Activated T-cell treated with anti-CD3 and anti-CD28 coated beads, Interleukin-2, amount 50 U/mL, for 24 hours (primary cell): ENCODE results near the gene ROBO2.

Source experiments
- DNase-seq: peaks from one replicate; pipeline ENCODE4 v3.0.0-alpha.2; 2020
- H3K27ac Mint-ChIP-seq: 2 replicates; pipeline ENCODE4 v1.8.0; 2020; ENCODE audit warnings: mild to moderate bottlenecking, mixed read lengths
- H3K27me3 Mint-ChIP-seq: 2 replicates; pipeline ENCODE4 v1.8.0; 2020; ENCODE audit warnings: mixed read lengths
- H3K36me3 Mint-ChIP-seq: 2 replicates; pipeline ENCODE4 v1.8.0; 2020; ENCODE audit warnings: low read depth, mixed read lengths
- H3K4me1 Mint-ChIP-seq: 2 replicates; pipeline ENCODE4 v1.8.0; 2020; ENCODE audit warnings: low read depth, mixed read lengths
- H3K4me3 Mint-ChIP-seq: 2 replicates; pipeline ENCODE4 v1.8.0; 2020; ENCODE audit warnings: mild to moderate bottlenecking, moderate library complexity, mixed read lengths
- H3K9me3 Mint-ChIP-seq: 2 replicates; pipeline ENCODE4 v1.8.0; 2020; ENCODE audit warnings: mixed read lengths

Gene ROBO2

GRCh38 chr3:77071364-77071763 lies 31.5 kb downstream of the ROBO2 start:
- Mint-ChIP-seq H3K36me3 (no peaks in the 10 kb centered on the region), H3K4me3 (no peak overlapping the region), H3K9me3 (peaks cover 3% of the 10 kb centered on the region)

GRCh38 chr3:77071809-77072208 lies 31.9 kb downstream of the ROBO2 start:
- no peaks in the 10 kb centered on the region for H3K36me3 Mint-ChIP-seq
- H3K4me1 Mint-ChIP-seq = no peaks in the 10 kb centered on the region
- peaks cover 3% of the 10 kb centered on the region for H3K9me3 Mint-ChIP-seq
- no peak for DNase-seq
- no peak overlapping the region for H3K27ac Mint-ChIP-seq
- no peaks in the 10 kb centered on the region for H3K27me3 Mint-ChIP-seq
- no peak overlapping the region for H3K4me3 Mint-ChIP-seq

More at GRCh38 chr3:77071364-77071763, 31.5 kb downstream of the ROBO2 start:
- no peak overlapping the region for H3K27ac Mint-ChIP-seq
- H3K4me1 Mint-ChIP-seq = no peaks in the 10 kb centered on the region
- no peak for DNase-seq
- H3K27me3 Mint-ChIP-seq = no peaks in the 10 kb centered on the region

GRCh38 chr3:77072232-77072631 lies 32.3 kb downstream of the ROBO2 start:
- Mint-ChIP-seq H3K4me3 (no peak overlapping the region), H3K36me3 (no peaks in the 10 kb centered on the region), H3K4me1 (no peaks in the 10 kb centered on the region), H3K9me3 (peaks cover 3% of the 10 kb centered on the region), H3K27me3 (no peaks in the 10 kb centered on the region), H3K27ac (no peak overlapping the region)
- no peak for DNase-seq

- H3K4me1 Mint-ChIP-seq = no peaks in the 10 kb centered on the region
- no peak overlapping the region for H3K27ac Mint-ChIP-seq
- no peaks in the 10 kb centered on the region for H3K36me3 Mint-ChIP-seq
- no peak for DNase-seq
- no peak overlapping the region for H3K4me3 Mint-ChIP-seq
- peaks cover 7% of the 10 kb centered on the region for H3K9me3 Mint-ChIP-seq
- no peaks in the 10 kb centered on the region for H3K27me3 Mint-ChIP-seq
Measured at GRCh38 chr3:77078279-77078678, 38.4 kb downstream of the ROBO2 start.

- Mint-ChIP-seq H3K36me3 (no peaks in the 10 kb centered on the region), H3K4me1 (no peaks in the 10 kb centered on the region), H3K27ac (no peak overlapping the region), H3K9me3 (peaks cover 6% of the 10 kb centered on the region), H3K27me3 (no peaks in the 10 kb centered on the region), H3K4me3 (no peak overlapping the region)
- DNase-seq = no peak
Measured at GRCh38 chr3:77079988-77080610, 40.2 kb downstream of the ROBO2 start.

- Mint-ChIP-seq H3K27ac (no peak overlapping the region), H3K27me3 (no peaks in the 10 kb centered on the region), H3K4me1 (no peaks in the 10 kb centered on the region), H3K36me3 (no peaks in the 10 kb centered on the region), H3K4me3 (no peak overlapping the region), H3K9me3 (peaks cover 6% of the 10 kb centered on the region)
- DNase-seq = no peak
Measured at GRCh38 chr3:77081240-77081661, 41.4 kb downstream of the ROBO2 start.

- no peak overlapping the region for H3K27ac Mint-ChIP-seq
- H3K4me3 Mint-ChIP-seq = no peak overlapping the region
- H3K36me3 Mint-ChIP-seq = no peaks in the 10 kb centered on the region
- no peak for DNase-seq
- peaks cover 7% of the 10 kb centered on the region for H3K9me3 Mint-ChIP-seq
- H3K27me3 Mint-ChIP-seq = no peaks in the 10 kb centered on the region
- H3K4me1 Mint-ChIP-seq = no peaks in the 10 kb centered on the region
Measured at GRCh38 chr3:77084511-77084910, 44.6 kb downstream of the ROBO2 start.

GRCh38 chr3:77086408-77086807 lies 46.5 kb downstream of the ROBO2 start:
- H3K27me3 Mint-ChIP-seq = no peaks in the 10 kb centered on the region
- DNase-seq = no peak
- H3K36me3 Mint-ChIP-seq = no peaks in the 10 kb centered on the region

GRCh38 chr3:77091809-77092208 lies 51.9 kb downstream of the ROBO2 start:
- no peak overlapping the region for H3K27ac Mint-ChIP-seq
- peaks cover 12% of the 10 kb centered on the region for H3K9me3 Mint-ChIP-seq
- no peak overlapping the region for H3K4me3 Mint-ChIP-seq
- H3K36me3 Mint-ChIP-seq = no peaks in the 10 kb centered on the region
- no peak for DNase-seq
- H3K4me1 Mint-ChIP-seq = no peaks in the 10 kb centered on the region
- no peaks in the 10 kb centered on the region for H3K27me3 Mint-ChIP-seq

More at GRCh38 chr3:77086408-77086807, 46.5 kb downstream of the ROBO2 start:
- H3K9me3 Mint-ChIP-seq = peaks cover 13% of the 10 kb centered on the region
- H3K4me1 Mint-ChIP-seq = no peaks in the 10 kb centered on the region
- H3K27ac Mint-ChIP-seq = no peak overlapping the region
- no peak overlapping the region for H3K4me3 Mint-ChIP-seq

- Mint-ChIP-seq H3K27me3 (no peaks in the 10 kb centered on the region), H3K36me3 (no peaks in the 10 kb centered on the region), H3K27ac (no peak overlapping the region), H3K4me3 (no peak overlapping the region), H3K9me3 (peaks cover 10% of the 10 kb centered on the region), H3K4me1 (no peaks in the 10 kb centered on the region)
- no peak for DNase-seq
Measured at GRCh38 chr3:77093101-77093500, 53.2 kb downstream of the ROBO2 start.

- H3K27ac Mint-ChIP-seq = no peak overlapping the region
- H3K9me3 Mint-ChIP-seq = peaks cover 3% of the 10 kb centered on the region
- no peaks in the 10 kb centered on the region for H3K27me3 Mint-ChIP-seq
- no peak for DNase-seq
- no peak overlapping the region for H3K4me3 Mint-ChIP-seq
- no peaks in the 10 kb centered on the region for H3K4me1 Mint-ChIP-seq
- H3K36me3 Mint-ChIP-seq = no peaks in the 10 kb centered on the region
Measured at GRCh38 chr3:77096145-77096544, 56.2 kb downstream of the ROBO2 start.

GRCh38 chr3:77096966-77097890 lies 57.3 kb downstream of the ROBO2 start:
- Mint-ChIP-seq H3K4me1 (no peaks in the 10 kb centered on the region), H3K27me3 (no peaks in the 10 kb centered on the region), H3K9me3 (peaks cover 5% of the 10 kb centered on the region), H3K4me3 (no peak overlapping the region), H3K27ac (no peak overlapping the region), H3K36me3 (no peaks in the 10 kb centered on the region)
- no peak for DNase-seq

GRCh38 chr3:77102951-77103769 lies 63.3 kb downstream of the ROBO2 start:
- peaks cover 7% of the 10 kb centered on the region for H3K9me3 Mint-ChIP-seq
- H3K27me3 Mint-ChIP-seq = no peaks in the 10 kb centered on the region
- no peak overlapping the region for H3K4me3 Mint-ChIP-seq
- H3K36me3 Mint-ChIP-seq = no peaks in the 10 kb centered on the region
- no peak for DNase-seq
- no peaks in the 10 kb centered on the region for H3K4me1 Mint-ChIP-seq
- H3K27ac Mint-ChIP-seq = no peak overlapping the region

GRCh38 chr3:77122652-77123051 lies 82.8 kb downstream of the ROBO2 start:
- peaks cover 9% of the 10 kb centered on the region for H3K9me3 Mint-ChIP-seq
- H3K36me3 Mint-ChIP-seq = no peaks in the 10 kb centered on the region
- H3K4me3 Mint-ChIP-seq = no peak overlapping the region
- DNase-seq = no peak
- no peaks in the 10 kb centered on the region for H3K4me1 Mint-ChIP-seq
- no peaks in the 10 kb centered on the region for H3K27me3 Mint-ChIP-seq
- no peak overlapping the region for H3K27ac Mint-ChIP-seq
